Measurements from ENCODE around the gene PIRT. TPM values are rescaled to one million over a fixed set of nuclear protein-coding genes. Genes with fewer than 3 reads are reported as not detected.

PIRT gene
- total and polyA plus RNA-seq, 2 of the 8 experiments (the other 6 are each of a cell fraction or from before 2014, with no cell fraction given), result 0.03 TPM; not detected in 1

GRCh38 chr17:10836145-10836544 lies 1.7 kb downstream of the PIRT start (continued):
- no peak for TF ChIP-seq CEBPB (IDR thresholded peaks at IDR 0.05; ENCODE audit: low read depth, low read length)
- no peak for TF ChIP-seq SP2 (IDR thresholded peaks at IDR 0.05; ENCODE audit: low read length)
- TF ChIP-seq CHD7 (IDR thresholded peaks at IDR 0.05; ENCODE audit: insufficient replicate concordance, low read length), result no peak

Data from H1 (cell line).